Measurements from ENCODE around the gene SIL1. TPM values are rescaled to one million over a fixed set of nuclear protein-coding genes. Genes with fewer than 3 reads are reported as not detected.

The SIL1 gene
- total and polyA plus RNA-seq, 2 donors (not counting 3 experiments of a cell fraction or from before 2014, with no cell fraction given), result 47.6 to 67.2 TPM

DNA sequence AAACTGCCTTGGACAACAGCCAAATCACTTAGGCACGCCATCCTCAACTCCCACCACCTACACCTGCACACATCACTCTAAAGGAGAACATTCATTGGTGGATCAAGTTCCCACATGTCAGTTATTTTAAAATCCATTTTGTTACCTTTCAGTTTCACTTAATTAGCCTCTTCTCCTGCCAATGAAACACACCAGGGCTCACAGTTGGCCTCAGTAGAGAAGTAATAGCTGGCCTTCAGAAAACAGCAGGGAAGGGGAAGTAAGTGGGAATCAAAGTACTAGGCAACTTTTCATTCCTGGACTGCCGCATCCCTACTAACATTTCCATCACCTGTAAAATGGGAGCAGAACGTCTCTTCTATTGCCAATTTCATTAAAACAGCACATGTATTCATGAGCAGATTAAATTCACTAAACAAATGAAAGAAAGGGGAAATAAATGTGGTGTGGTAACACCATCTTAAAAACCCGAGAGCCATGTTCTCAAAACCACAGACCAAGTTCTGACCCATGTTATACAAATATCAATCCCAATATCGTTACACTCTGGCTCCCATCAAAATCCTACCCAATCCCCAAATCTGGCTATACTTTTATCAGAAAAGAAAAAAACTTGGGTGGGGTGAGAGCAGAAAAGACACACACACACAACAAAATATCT lies 1.7 kb downstream of the SIL1 start:
- H2AFZ ChIP-seq (ENCODE audit: low read depth, low read length), result no peak overlapping the region
- peaks cover 10% of the 10 kb centered on the region for H3K79me2 ChIP-seq (ENCODE audit: control insufficient read depth, insufficient read depth, low read length)
- H4K20me1 ChIP-seq (replicated peaks; ENCODE audit: control insufficient read depth, extremely low read depth, insufficient read depth, low read length), result no peaks in the 10 kb centered on the region
- BruUV-seq (replicated peaks), result no TSS peak
- no peaks in the 10 kb centered on the region for H3K27me3 ChIP-seq (ENCODE audit: control insufficient read depth in 2 of 2, insufficient read depth in 2 of 2, low read length in 2 of 2)
- no peaks in the 10 kb centered on the region for H3K9me3 ChIP-seq (replicated peaks; ENCODE audit: control insufficient read depth, insufficient read depth, low read length)
- ChIA-PET POLR2A (no interaction called here), CTCF (no interaction called here)
- TF ChIP-seq MYC (IDR thresholded peaks at IDR 0.05; ENCODE audit: low read depth, low read length) (no peak), FOS (IDR thresholded peaks at IDR 0.05; ENCODE audit: borderline replicate concordance, insufficient read depth, low read length) (no peak), EZH2 (IDR thresholded peaks at IDR 0.05; ENCODE audit: borderline replicate concordance, low read depth, low read length, severe bottlenecking) (no peak), POLR2A (IDR thresholded peaks at IDR 0.05; ENCODE audit: low read depth, low read length) (no peak), POLR2AphosphoS5 (IDR thresholded peaks at IDR 0.05; ENCODE audit: insufficient read depth, low read depth, low read length) (no peak), GATA2 (IDR thresholded peaks at IDR 0.05; ENCODE audit: insufficient read depth, insufficient read length, low read depth, low read length) (no peak), JUN (IDR thresholded peaks at IDR 0.05; ENCODE audit: borderline replicate concordance, insufficient read depth, insufficient read length, low read depth) (no peak)
- TF ChIP-seq, protein P1, sequence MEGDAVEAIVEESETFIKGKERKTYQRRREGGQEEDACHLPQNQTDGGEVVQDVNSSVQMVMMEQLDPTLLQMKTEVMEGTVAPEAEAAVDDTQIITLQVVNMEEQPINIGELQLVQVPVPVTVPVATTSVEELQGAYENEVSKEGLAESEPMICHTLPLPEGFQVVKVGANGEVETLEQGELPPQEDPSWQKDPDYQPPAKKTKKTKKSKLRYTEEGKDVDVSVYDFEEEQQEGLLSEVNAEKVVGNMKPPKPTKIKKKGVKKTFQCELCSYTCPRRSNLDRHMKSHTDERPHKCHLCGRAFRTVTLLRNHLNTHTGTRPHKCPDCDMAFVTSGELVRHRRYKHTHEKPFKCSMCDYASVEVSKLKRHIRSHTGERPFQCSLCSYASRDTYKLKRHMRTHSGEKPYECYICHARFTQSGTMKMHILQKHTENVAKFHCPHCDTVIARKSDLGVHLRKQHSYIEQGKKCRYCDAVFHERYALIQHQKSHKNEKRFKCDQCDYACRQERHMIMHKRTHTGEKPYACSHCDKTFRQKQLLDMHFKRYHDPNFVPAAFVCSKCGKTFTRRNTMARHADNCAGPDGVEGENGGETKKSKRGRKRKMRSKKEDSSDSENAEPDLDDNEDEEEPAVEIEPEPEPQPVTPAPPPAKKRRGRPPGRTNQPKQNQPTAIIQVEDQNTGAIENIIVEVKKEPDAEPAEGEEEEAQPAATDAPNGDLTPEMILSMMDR (IDR thresholded peaks at IDR 0.05; ENCODE audit: extremely low read depth in 1 of 2, insufficient read depth in 1 of 2, low read depth in 1 of 2, low read length in 2 of 2), result no peak
- TF ChIP-seq, protein P2, sequence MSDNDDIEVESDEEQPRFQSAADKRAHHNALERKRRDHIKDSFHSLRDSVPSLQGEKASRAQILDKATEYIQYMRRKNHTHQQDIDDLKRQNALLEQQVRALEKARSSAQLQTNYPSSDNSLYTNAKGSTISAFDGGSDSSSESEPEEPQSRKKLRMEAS (IDR thresholded peaks at IDR 0.05; ENCODE audit: insufficient read depth, insufficient read length), result no peak
- no peaks in the 10 kb centered on the region for H3K36me3 ChIP-seq (ENCODE audit: control insufficient read depth in 2 of 2, extremely low read depth in 1 of 2, insufficient read depth in 2 of 2, low read length in 2 of 2)
- no peak overlapping the region for H3K9ac ChIP-seq (replicated peaks; ENCODE audit: extremely low read depth, insufficient read depth, low read length)
- DNase-seq (ENCODE audit: low read depth, low spot score) (no peak), FAIRE-seq (no peak)
- no peak overlapping the region for H3K27ac ChIP-seq (ENCODE audit: insufficient read depth, low read depth, low read length)
- no peaks in the 10 kb centered on the region for H3K9me1 ChIP-seq (replicated peaks; ENCODE audit: control insufficient read depth, extremely low read depth, insufficient read depth, low read length)
- dilution Hi-C loops (cut with MboI; ENCODE audit: extremely low pct_ligation_motif_present, low sequenced_read_pairs), result no loop called here
- H3K4me3 ChIP-seq (replicated peaks in 1 of 3; ENCODE audit: insufficient read depth in 1 of 3, low read depth in 1 of 3, low read length in 3 of 3), result no peak overlapping the region
- H3K4me1 ChIP-seq (ENCODE audit: control insufficient read depth, extremely low read depth, insufficient read depth, low read length), result peaks cover 10% of the 10 kb centered on the region
- intact Hi-C loops (cut with micrococcal nuclease), result loop anchor here (5.0 to 10.0 kb wide), 2 partner anchors 208 to 619 kb away; partner anchors contain the start of genes HSPA9 and SPATA24
- no peak overlapping the region for H3K4me2 ChIP-seq (ENCODE audit: insufficient read depth, low read length)
